Epidermal melanocyte (primary cell): ENCODE data around the gene MS4A6A.
"Not testable (repeated sequence)": the region's sequence is repeated elsewhere in the genome, so short reads cannot be mapped to it uniquely, and the experiment has no call there.

Experiments used
- DNase-seq: peaks from one replicate; pipeline ENCODE4 v3.0.0; 2011; ENCODE audit warnings: low spot score; ENCODE audit not compliant: insufficient read length

Gene MS4A6A

GRCh38 chr11:60184824-60185511, 2.1 kb upstream of the MS4A6A start:
- no peak for DNase-seq

- no peak for DNase-seq
Observed at GRCh38 chr11:60183591-60184205, 815 bp upstream of the MS4A6A start.

- no peak for DNase-seq
Observed at GRCh38 chr11:60175860-60176275, 7.0 kb downstream of the MS4A6A start.

GRCh38 chr11:60172011-60172410, 10.9 kb downstream of the MS4A6A start:
- DNase-seq, result no peak

- no peak for DNase-seq
Observed at GRCh38 chr11:60170566-60170965, 12.3 kb downstream of the MS4A6A start.

- DNase-seq, result no peak
Observed at GRCh38 chr11:60169264-60169915, 13.5 kb downstream of the MS4A6A start.

GRCh38 chr11:60168306-60168705, 14.6 kb downstream of the MS4A6A start:
- DNase-seq, result no peak

GRCh38 chr11:60165951-60166350, 16.9 kb downstream of the MS4A6A start:
- no peak for DNase-seq

GRCh38 chr11:60165538-60165937, 17.3 kb downstream of the MS4A6A start:
- DNase-seq, result no peak

GRCh38 chr11:60164550-60165075, 18.3 kb downstream of the MS4A6A start:
- DNase-seq, result no peak

GRCh38 chr11:60161766-60162165, 21.1 kb downstream of the MS4A6A start:
- DNase-seq, result no peak

GRCh38 chr11:60161107-60161506, 21.8 kb downstream of the MS4A6A start:
- DNase-seq, result no peak

- no peak for DNase-seq
Observed at GRCh38 chr11:60159868-60160267, 23.0 kb downstream of the MS4A6A start.

- no peak for DNase-seq
Observed at GRCh38 chr11:60159284-60159683, 23.6 kb downstream of the MS4A6A start.

GRCh38 chr11:60158636-60159035, 24.2 kb downstream of the MS4A6A start:
- DNase-seq, result no peak

GRCh38 chr11:60155931-60156330, 27.0 kb downstream of the MS4A6A start:
- DNase-seq, result no peak

- DNase-seq, result not testable (repeated sequence)
Observed at GRCh38 chr11:60152727-60153126, 30.2 kb downstream of the MS4A6A start.

- no peak for DNase-seq
Observed at GRCh38 chr11:60150279-60150678, 32.6 kb downstream of the MS4A6A start.

- DNase-seq, result no peak
Observed at GRCh38 chr11:60145677-60146076, 37.2 kb downstream of the MS4A6A start.

GRCh38 chr11:60143768-60144167, 39.1 kb downstream of the MS4A6A start:
- DNase-seq, result no peak

- DNase-seq, result no peak
Observed at GRCh38 chr11:60133917-60134316, 49.0 kb downstream of the MS4A6A start.

- no peak for DNase-seq
Observed at GRCh38 chr11:60131912-60132311, 51.0 kb downstream of the MS4A6A start.
